RWPE1 (cell line): ENCODE results near the gene RSL24D1.

Source experiments
- CTCF ChIA-PET: fragments of 350-600 bp; sonication (Branson Sonifier 250); formaldehyde crosslinking; extraction: SDS; loops from one replicate; lab custom pipeline; 2021; lab: Yijun Ruan, JAX
- POLR2A ChIA-PET: fragments of 400-600 bp; formaldehyde crosslinking; extraction: SDS; loops from one replicate; lab custom pipeline; 2020; ENCODE audit warnings: antibody characterized with exemption; ENCODE audit not compliant: low non-redundant PET; lab: Yijun Ruan, JAX
- DNase-seq: peaks from one replicate; pipeline ENCODE4 v3.0.0; 2012; ENCODE audit warnings: low spot score
- H3K27ac ChIP-seq: fragments of 450-650 bp; 2 replicates; pipeline ENCODE4 v1.5.1; 2017
- TF ChIP-seq, protein P1 (sequence below): fragments of 450-650 bp; conservative IDR thresholded peaks from 2 replicates; pipeline ENCODE4 v1.5.1; 2017; ENCODE audit warnings: low read depth, mild to moderate bottlenecking

Gene RSL24D1

GRCh38 chr15:55239440-55240124 is 42.8 kb upstream of the RSL24D1 start:
- no peak for DNase-seq
- ChIA-PET POLR2A (no interaction called here), CTCF (no interaction called here)
- TF ChIP-seq, protein P1, sequence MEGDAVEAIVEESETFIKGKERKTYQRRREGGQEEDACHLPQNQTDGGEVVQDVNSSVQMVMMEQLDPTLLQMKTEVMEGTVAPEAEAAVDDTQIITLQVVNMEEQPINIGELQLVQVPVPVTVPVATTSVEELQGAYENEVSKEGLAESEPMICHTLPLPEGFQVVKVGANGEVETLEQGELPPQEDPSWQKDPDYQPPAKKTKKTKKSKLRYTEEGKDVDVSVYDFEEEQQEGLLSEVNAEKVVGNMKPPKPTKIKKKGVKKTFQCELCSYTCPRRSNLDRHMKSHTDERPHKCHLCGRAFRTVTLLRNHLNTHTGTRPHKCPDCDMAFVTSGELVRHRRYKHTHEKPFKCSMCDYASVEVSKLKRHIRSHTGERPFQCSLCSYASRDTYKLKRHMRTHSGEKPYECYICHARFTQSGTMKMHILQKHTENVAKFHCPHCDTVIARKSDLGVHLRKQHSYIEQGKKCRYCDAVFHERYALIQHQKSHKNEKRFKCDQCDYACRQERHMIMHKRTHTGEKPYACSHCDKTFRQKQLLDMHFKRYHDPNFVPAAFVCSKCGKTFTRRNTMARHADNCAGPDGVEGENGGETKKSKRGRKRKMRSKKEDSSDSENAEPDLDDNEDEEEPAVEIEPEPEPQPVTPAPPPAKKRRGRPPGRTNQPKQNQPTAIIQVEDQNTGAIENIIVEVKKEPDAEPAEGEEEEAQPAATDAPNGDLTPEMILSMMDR = no peak
- H3K27ac ChIP-seq = no peak overlapping the region

DNA sequence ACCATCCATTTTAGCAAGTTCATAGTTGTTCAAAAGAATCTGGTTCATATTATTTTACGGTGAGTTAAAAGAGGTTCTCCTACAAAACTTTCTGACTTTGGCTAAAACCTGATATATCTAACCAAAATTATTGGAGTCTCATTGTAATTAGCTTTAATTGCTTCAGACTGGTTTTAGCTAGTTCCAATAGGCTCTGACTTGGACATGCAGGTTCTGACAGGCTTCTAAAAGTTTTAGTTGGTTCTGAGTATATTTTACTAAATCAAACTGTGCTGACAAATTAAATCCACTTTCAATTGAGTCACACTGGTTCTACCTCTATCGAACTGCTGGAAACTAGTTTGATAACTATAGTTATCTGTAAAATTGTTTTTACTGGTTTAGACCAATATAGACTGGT is 42.1 kb upstream of the RSL24D1 start:
- POLR2A ChIA-PET = no interaction called here
- no peak for DNase-seq
- no peak overlapping the region for H3K27ac ChIP-seq
- CTCF ChIA-PET = no interaction called here
- TF ChIP-seq, protein P1 = no peak

- CTCF ChIA-PET = interaction anchor here (0.6 to 0.8 kb wide), 4 partner anchors 20 to 1369 kb away, joined by 3 to 5 read pairs (median 4); no protein-coding TSS in a partner anchor
- POLR2A ChIA-PET = no interaction called here
- TF ChIP-seq, protein P1 = no peak
- DNase-seq = no peak
- H3K27ac ChIP-seq = no peak overlapping the region
Measured at GRCh38 chr15:55237219-55238130, 40.7 kb upstream of the RSL24D1 start.

DNA sequence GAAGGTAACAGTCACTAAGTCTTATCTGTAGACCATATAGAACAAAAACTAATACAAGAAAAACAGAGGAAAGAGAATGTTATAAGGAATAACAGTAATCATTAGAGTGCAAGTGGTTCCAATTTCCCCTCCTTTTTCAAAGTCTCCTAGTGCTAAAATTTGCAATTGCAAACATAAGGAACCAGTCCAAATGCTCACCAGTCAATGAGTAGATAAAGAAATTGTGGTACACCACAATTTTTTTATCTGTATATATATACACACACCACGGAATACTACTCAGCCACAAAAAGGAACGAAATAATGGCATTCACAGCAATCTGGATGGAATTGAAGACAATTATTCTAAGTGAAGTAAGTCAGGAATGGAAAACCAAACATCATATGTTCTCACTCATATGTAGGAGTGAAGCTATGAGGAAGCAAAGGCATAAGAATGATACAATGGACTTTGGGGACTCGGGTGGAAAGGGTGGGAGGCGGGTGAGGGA is 38.9 kb upstream of the RSL24D1 start:
- DNase-seq = no peak
- ChIA-PET CTCF (interaction anchor here (0.6 kb wide), 1 partner anchor 28 kb away, joined by 4 read pairs; no protein-coding TSS in a partner anchor), POLR2A (no interaction called here)
- no peak overlapping the region for H3K27ac ChIP-seq
- TF ChIP-seq, protein P1 = no peak

- no peak overlapping the region for H3K27ac ChIP-seq
- TF ChIP-seq, protein P1 = no peak
- ChIA-PET CTCF (no interaction called here), POLR2A (interaction anchor here (0.6 kb wide), 1 partner anchor 38 kb away, joined by 3 read pairs; the partner anchor contains the start of gene RSL24D1)
- no peak for DNase-seq
Measured at GRCh38 chr15:55234800-55235104, 38.0 kb upstream of the RSL24D1 start.

DNA sequence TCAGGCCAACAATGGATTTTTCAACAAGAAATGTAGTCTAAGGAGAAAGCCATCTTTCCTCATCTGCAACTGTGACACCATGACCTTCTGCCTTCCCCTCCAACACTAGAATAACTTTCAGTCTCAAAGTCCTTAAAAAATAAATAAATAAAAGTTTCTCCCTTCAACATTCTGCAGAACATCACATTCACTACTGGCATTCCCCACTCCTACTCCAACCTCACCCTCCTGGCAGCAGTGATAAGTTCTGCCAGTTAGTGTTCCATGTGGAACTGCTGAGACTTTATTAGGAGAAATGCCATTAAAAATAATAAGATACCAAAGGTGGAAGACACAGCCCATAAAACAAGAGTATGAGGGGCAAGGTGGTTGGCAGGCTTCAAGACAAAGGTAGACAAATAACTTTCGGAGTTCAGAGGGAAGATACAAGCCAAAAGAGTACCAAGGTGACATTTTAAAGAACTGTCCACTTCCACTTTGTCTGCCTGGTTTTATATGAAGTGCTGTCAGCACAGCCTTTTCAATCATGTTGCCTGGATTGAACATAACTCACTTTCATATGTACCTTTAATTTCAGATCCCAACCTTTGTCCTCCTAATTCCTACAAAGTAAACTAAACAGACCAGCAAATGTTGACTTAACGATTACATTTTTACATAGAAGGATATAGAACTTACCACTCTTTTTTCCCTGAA is 37.5 kb upstream of the RSL24D1 start:
- ChIA-PET POLR2A (interaction anchor here (0.6 kb wide), 1 partner anchor 37 kb away, joined by 3 read pairs; the partner anchor contains the start of gene RSL24D1), CTCF (no interaction called here)
- H3K27ac ChIP-seq = no peak overlapping the region
- DNase-seq = no peak
- TF ChIP-seq, protein P1 = no peak
